GM12875 (cell line): ENCODE measurements around the gene SCLY.

Source experiments
- H3K4me3 ChIP-seq: one replicate; pipeline ENCODE4 v1.5.1; 2011; ENCODE audit warnings: low read depth, low read length, control low read depth
- CTCF ChIP-seq: IDR thresholded peaks from 2 replicates; pipeline ENCODE4 v1.5.1; 2011; ENCODE audit warnings: low read depth, mild to moderate bottlenecking, control low read depth, inconsistent platforms, low read length, moderate library complexity, borderline replicate concordance; ENCODE audit not compliant: insufficient read depth

Gene SCLY

GRCh38 chr2:238082151-238082550 lies 21.4 kb downstream of the SCLY start:
- no peak overlapping the region for H3K4me3 ChIP-seq

GRCh38 chr2:238082827-238083226 lies 22.0 kb downstream of the SCLY start:
- H3K4me3 ChIP-seq: no peak overlapping the region
- TF ChIP-seq CTCF: no peak

More at GRCh38 chr2:238082151-238082550, 21.4 kb downstream of the SCLY start:
- no peak for TF ChIP-seq CTCF

- H3K4me3 ChIP-seq: no peak overlapping the region
- TF ChIP-seq CTCF: no peak
Measured at GRCh38 chr2:238083919-238084318, 23.1 kb downstream of the SCLY start.

GRCh38 chr2:238084761-238085160 lies 24.0 kb downstream of the SCLY start:
- no peak for TF ChIP-seq CTCF
- H3K4me3 ChIP-seq: no peak overlapping the region

- H3K4me3 ChIP-seq: no peak overlapping the region
- no peak for TF ChIP-seq CTCF
Measured at GRCh38 chr2:238085899-238086298, 25.1 kb downstream of the SCLY start.

- no peak for TF ChIP-seq CTCF
- no peak overlapping the region for H3K4me3 ChIP-seq
Measured at GRCh38 chr2:238087211-238087610, 26.4 kb downstream of the SCLY start.

- no peak overlapping the region for H3K4me3 ChIP-seq
- TF ChIP-seq CTCF: no peak
Measured at GRCh38 chr2:238090887-238091286, 30.1 kb downstream of the SCLY start.
